NCI-H510A treated with DMSO at 0.1 percent for 48 hours (cell line): ENCODE measurements around the gene DBN1.

Experiments used
- DNase-seq: peaks from one replicate; lab custom pipeline; 2025; lab: John Stamatoyannopoulos, UW

The DBN1 gene

DNA sequence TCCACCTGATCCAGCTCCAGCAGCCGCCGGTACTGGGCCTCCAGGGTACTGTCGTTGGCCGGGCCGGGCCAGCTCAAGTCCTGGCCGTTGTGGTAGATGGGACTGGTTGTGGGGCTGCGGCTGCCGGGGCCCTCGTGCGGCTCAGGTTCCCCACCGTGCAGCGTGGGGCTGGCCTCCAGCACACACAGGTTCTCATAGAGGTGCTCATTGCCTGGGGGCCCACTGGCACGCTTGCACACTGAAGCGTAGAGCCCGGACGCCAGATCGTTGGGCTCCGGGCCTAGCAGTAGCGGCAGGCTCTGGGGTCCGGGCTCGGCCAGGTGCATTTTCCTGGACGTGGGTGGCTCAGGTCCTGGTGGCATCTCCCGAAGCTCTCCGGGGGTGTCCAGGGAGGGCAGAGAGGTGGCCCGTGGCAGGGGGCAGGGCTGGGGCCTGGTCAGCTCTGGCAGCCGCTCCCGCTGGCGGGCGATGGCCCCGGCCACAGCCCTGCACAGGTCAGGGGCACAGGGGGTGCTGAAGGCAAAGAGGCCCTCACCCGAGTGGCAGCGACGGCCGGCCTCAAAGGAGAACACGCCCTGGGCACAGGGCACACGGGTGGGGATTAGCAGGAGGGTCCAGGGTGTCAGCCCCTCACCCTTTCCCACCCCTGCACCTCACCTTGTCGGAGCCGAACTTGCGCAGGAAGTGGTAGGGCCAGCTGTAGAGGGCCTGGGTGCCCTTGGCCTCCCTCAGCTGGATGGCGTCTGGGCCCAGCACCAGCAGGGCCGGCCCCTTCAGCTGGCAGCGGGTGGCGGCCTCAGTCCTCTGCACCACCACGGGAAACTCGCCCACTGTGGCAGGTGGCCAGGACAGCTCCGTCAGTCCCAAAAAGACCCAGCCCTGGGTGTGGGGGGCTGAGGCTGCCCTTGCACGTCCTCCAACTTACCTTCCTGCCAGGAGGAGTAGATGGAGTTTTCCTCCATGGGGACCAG is 30.9 kb upstream of the DBN1 start:
- no peak for DNase-seq

DNA sequence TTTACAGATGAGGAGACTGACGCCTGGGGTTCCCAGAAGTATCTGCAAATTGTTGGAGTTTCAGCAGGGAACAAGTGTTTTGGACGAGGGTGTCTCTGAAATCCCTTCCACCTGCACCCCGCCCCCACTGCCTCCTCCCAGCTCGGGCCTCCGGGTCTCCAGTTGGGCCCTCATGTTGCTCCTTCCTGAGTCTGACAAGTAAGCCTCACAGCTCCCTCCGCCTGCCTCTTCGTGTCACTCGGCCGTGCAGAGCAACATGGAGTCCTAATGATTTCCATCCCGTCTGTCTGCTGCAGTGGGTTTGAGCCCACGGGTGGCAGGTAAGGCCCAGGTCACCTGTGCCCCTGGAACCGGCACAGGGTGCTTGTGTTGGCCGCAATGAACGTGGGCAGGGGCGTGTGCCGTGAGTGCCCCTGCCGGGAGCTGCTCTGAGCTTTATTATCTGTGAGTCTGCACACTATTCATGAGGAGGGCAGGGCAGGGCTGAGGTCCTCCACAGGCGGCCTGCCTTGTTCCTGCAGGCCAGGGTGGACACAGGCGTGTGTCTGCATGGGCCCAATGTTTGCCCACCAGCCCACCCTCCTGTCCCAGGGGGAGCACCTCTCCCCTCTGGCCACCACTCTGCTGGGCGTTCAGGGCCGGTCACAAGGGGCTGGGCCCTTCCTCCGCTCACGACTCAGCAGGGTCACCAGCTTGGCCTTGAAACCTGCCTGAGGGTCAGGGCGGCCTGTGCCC is 30.1 kb upstream of the DBN1 start:
- no peak for DNase-seq

DNA sequence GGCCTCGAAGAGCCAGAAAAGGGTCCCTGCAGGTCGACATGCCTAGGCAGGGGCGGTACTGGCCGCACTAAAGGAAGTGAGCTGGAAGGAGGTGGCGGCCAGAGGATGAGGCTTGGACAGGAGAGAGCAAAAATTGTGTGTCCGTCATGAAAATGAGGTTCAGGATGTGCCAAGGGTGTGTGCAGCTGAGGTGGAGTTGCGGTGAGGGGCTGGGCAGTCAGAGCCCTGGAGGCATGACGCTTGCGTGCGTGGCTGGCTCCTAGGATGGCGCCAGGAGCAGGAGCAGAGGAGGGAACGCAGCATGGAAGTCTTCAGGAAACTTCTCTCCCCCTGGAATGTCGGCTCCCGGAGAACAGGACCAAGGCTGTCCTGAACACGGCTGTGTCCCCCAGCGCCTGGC is 29.5 kb upstream of the DBN1 start:
- no peak for DNase-seq

DNA sequence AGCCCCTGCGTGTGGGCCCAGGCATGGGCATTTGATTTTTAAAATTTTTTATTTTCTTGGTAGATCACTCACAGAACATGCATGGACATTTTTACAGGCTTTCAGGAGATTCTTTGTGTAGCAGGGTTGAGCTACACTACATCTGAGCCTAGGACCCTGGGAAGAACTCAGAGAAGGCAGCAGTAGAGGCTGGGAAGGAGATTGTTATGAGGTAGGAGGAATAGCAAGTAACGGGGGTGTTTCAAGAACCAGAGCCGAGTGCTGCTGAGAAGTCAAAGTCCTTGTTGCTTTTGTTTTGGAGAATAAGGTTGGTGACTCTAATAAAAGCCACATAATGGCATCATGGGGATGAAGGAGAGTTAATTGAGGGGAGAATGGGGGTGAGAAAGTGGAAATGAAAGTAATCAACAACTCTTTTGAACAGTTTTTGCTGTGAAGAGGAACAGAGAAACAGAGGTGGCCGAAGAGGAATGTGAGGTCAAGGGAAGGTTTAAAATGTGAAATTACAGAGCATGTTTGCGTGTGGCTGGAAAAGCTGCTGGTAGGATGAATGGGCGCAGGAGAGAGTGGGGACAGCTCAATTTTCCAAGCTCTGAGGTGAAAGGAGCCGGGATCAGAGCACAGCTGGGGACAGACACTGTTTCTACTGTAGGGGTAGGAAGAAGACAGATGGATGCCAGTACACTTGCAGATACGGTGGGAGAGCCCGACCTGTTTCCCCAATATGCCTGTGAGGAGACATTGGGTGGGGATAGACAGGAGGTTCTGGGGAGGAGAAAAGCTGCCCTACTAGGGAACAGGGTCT is 28.6 kb upstream of the DBN1 start:
- DNase-seq, result no peak

DNA sequence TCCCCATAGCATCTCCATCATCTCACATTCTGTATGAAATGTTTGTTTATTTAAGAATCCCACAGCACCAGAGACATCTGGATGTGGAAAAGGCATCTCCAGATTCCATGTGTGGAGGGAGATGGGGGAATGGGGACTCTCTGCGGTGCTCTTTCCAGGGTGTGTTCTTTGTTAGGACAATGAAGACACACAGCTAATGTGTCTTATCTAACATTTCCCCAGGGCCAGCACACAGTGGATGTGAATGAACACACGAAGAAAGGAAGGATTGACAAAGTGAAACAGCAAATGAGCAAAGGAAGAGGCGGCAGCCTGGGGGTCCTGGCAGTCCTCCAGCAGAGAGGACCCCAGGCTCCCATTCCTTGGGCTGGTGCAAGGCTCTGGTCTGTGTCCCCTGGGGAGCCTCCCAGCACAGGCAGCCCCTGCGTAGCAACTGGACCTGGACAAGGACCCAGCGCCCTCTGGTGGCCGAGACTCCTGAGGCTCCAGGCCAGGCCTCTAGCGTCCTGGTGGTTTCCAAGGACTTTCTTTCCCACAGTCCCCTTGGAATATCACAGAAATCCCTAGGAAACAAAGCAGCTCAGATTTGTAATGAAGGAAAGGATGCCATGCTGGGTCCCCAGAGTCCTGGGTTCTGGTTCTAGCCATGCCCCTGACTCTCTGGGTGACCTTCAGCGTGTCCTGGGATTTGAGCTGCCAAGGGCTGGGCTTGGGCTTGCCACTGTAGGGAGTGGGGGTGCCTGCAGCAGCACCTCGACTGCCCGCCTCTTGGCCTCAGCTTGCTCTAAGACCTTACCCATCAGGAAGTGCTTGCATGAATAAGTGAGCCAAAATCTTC is 27.5 kb upstream of the DBN1 start:
- peak; percentile 32 for DNase-seq

DNA sequence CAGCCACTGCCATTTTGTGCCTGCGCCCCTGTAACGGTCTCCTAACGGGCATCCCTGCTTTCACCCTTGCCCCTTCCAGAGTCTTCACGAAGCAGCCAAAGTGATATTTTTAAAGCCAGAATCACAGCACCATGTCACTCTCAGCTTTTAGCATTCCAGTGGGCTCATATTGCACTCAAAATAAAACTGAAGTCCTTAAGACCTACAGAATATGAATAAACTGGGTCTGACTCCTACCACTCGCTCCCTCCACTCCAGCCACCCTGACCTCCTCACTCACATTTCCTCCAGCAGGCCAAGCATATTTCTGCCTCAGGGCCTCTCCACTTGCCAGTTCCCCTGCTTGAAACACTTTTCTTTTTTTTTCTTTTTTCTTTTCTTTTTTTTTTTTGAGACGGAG is 26.4 kb upstream of the DBN1 start:
- no peak for DNase-seq

DNA sequence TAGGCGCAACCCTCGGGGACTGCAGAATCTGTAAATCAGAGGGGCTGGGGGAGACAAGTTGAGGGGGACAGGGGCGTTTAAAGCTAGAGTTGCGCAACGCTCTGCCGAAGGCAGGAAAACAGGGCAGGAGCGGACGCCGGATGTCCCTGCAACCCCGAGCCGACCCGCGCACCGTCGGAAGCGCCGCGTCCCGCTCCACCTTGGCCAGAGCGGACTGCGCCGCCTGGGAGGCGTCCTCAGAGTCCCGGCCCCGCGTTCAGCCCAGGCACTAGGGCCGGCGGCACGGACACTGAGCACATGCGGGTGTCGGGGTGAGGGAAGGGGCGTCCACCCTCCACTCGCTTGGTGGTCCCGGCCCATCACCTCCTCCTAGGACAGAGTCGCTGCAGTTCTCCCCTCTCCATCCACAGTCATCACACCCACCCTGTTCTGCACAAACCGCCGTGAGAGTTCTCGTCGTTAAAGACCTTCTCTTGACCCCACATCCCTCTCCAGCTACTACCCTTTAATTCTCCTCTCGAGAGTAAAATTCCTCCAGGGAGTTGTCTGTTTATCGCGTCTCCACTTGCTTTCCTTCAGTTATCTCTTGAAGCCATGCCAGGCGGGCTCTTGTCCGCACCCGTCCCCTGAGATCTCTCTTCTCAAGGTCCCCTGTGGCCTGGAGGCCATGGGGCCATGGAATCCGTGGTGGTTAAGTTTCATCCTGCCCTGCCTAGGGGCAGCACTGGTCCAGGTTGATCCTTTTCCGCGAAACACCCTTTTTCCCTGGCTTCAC is 24.8 kb upstream of the DBN1 start:
- DNase-seq, result no peak

DNA sequence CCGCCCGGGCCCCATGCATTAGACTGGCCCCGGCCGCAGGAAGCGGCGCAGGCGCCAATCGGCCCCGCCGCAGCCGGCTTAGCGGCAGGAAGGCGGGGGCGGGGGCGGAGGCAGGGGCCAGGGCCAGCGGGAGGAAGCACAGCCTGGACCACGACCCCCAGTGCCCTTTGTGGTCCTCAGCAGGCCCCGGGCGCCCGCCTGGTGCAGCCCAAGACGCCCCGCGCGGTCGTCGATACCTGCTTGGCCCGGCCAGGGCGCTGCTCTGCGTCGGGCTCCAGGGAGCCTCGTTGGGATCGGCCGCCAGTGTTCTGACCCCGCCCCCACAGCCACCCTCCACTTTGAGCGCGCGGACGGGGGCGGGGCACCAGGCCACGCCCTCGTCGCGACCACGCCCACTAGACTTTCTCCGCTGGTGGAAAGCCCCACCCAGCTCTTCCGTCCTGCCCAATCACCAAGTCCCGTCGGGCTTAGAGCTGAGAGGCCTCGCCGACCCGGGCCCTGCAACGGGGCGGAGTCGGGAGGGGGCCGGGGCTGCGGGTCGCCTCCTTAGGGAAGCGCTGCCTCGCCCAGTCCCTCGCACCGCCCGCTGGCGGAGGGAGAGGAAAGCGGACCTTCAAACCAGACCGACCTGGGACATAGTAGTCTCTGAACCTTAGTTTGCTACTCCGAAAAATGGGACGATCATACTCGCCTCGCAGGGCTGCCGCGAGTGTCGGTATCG is 24.0 kb upstream of the DBN1 start, which contains the start of gene PDLIM7:
PDLIM7 (minus strand) TSS at position 313 of the 721 bp plus-strand sequence. CDS start 1,092 bp downstream, outside the sequence.
- peak; percentile 81 for DNase-seq

DNA sequence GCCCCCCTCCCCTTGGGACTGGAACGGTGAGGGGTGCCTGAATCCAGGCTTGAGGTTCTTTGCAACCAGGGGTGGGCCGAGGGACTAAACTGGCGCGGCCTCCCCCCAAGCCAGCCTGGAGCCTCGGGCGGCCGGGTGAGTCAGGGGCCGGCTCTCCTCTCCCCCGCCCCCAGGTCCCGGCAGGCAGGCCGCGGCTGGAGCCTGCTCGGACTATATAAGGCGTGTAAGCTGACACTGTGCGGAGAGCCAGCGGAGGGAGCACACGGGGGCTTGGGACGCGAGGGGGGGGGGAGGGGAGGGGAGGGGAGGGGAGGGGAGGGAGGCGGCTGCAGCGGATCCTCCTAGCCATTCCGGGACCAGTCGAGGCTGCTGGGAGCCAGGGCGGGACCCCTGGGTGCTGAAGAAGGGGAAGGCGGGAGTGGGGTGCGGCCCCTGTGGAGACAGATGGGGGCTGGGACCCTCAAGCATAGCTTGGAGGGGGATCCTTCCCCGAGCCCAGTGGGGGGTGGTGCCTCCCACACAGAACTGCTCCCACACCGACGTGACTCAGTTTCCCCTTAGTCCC is 23.4 kb upstream of the DBN1 start:
- DNase-seq, result peak; percentile 28

DNA sequence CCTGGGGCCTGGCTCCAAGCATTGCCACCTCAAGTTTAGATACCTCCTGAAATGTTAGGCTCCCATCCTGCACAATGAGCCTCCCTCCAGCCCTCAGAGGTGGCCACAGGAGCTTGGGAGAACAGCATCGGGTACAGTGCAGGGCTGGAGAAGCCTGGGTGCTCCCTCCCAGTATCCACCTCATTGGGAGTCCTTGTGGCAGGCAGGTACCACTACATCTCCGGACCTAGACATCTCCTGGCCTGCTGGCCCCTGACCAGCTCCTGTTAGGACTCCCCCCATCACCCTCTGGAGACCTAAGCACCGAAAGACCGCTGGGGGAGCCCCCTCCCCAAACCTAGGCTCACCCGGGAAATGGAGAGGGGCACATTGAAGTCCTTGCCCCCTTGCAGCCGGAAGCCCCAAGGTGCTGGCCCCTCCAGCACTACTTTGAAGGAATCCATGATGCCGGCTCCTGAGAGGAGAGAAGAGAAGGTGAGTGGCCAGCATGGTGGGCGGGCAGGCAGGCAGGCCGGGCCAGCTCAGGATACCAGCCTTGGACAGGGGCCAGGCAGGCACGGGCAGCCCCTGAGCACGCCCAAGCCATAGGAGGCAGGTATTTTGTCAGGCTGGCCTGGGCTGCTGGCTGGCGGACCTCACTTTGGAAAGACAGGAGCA is 22.8 kb upstream of the DBN1 start:
- no peak for DNase-seq

DNA sequence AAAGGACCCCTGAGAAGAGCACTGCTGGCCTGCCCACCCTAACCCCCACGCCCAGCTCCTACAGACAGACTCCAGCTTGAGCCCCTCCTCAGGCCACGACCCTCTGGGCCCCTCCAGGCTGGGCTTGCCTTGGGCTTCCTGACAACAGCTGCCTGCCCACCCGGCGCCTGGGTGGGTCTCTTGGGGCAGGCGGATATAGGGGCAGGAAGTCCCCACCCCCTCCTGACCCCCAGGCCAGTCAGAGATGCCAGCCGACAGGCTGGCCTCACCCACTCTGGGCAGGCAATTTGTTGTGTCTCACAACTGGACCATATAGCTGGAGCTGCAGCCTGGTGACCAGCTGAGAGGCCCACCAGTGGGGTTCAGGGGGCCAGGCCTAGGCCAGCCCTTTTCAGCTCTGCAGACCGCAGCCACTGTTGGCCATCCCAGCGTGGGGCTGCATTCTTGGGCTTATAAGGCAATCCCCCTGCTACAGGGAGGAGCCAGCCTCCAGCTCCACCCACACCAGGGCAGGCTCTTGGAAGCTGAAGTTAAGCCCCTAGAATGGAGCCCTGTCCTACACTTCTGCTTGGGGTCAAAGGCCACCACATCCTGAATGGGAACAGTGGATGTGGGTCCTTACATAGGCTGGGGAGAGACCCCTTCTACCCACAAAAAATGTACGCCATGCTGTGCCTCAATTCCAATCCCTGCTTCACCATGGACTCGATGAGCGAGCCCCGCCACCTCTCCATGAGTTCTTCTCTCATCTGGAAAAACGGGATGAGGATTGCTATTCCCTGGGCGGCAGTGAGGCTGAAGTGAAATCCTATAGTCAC is 22.0 kb upstream of the DBN1 start:
- DNase-seq, result no peak

DNA sequence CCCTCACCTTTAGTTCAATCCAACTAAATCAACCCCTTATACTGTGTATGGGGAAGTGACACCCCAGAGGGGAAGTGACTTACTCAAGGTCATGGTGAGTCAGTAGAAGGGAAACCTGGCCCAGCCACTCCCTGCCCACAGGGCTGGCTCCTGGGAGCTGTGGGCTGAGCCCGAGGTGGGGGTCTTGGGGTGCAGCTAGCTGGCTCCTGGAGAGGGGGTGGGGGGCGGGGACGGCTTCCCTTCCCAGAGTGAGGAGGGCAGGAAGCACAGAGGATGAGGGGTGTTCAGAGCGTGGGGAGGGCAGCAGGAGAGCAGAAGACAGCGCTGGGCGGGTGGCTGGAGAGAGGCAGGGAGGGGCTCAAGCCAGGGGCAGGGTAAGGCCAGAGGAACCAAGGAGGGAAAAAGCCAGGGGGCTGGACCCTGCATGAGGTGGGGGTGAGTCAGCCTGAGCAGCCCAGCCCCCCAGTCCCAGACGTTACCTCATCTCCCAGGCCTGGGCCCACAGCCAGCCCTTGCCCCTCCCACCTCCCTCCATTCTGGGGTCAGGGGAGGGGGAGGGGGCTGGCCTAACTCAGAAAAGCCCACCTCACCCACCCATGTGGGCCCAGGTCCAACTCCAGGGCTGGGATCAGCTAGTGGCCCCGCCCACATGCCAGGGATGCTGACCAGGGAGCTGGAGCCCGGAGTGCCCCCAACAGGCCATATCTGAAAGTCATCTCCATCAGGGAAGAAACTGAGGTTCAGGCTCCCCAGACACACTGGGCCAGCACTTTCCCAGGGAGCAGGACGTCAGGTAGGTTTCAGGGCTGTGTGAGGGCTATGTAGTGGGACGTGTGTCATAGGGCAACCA is 21.1 kb upstream of the DBN1 start:
- DNase-seq, result no peak

DNA sequence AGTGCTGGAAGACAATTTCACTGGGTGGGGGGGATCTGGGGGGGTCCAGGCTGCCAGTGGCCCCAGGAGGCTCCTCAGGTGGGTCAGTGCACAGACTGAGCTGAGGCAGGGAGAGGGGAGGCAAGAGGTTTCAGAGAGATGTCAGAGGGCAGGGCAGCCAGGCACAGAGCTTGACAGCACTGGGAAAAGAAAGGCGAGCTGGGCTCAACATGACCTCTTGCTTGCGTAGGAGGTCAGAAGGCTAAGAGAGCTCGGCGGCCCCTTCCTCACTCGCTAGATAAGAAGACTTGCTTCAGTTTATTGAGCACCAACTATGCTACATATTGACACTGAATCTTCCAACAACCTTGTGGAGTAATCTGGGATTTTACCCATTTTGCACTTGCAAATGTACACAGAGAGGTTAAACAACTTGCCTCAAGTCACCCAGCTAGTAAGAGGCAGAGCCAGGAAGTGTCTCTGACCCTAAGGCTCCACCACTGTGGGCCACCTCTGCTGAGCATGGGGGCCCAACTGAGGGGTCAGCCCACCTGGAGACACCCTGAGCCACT is 20.4 kb upstream of the DBN1 start:
- no peak for DNase-seq

DNA sequence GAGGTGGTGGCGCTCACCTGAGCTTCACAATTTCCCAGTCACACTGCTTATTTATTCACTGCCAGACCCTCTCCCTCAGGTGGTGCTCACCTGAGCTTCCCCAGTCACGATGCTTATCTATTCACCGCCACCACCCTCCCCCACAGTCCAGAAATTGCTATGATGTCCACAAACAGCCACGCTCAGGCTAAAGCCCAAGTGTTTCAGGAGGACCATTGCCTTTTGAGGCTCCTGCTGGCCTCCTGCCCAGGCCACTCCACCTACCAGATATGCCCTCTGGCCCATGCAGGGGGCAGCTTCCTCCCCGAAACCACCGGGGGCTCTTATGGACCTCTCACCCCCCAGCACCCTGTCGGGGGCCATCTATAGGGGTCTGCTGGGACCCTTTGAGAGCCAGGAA is 19.4 kb upstream of the DBN1 start:
- DNase-seq, result no peak

DNA sequence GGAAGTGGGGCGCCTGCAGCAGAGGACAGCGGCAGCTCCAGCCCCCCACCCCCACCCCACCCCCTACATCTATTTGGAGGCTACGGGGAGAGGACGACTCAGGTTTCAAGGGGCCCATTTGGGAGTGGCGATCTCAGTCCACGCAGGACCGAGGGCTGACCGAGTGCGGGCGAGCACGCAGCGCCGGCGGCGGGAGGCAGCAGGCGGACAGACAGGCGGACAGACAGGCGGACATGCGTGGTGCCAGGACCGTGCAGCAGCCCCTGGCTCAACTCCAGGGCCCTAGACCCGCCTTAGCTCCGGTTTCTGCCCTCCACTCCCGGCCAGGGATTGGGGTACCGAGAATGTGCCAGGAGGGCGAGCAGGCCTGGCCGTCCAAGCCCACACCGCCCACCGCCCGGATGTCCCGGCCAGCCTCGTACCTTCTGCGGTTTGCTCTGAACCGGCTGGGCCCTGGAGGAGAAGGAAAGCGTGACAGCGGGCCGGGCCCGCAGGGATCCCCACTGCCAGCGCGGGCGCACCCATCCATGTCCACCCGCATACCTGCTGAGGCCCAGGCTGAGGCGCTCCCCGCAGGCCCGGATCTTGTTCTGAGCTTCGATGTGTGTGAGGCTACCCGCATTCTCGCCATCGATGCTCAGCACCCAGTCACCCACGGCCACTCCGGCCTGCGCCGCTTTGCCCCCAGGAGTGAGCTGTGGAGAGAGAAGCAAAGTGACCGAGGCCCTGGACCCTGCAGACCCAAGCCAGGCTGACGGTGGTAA is 18.7 kb upstream of the DBN1 start:
- no peak for DNase-seq

DNA sequence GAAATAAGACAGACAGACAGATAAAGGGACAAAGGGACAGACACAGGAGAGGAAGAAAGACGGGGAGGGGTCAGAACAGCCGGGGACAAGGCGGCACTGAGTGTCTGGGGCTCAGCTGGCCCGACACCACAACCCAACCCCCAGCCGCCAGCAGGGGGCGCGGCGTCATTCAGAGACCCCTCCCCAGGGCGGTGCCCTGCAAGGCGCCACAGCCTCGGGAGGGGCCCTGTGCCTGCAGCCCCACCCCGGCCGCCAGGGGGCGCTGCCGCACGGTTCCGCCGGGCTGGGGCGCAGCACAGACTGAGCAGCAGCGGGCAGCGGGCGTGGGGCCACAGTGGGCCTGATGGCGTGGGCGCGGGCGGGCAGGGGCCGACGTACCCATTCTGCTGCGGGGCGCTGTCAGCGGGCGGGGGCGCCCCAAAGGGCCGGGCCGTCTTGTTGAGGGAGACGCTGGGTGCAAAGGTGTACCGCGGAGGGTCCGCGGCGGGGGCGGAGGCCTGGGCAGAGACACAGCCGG is 18.1 kb upstream of the DBN1 start:
- no peak for DNase-seq
